ENCODE results near the gene THRB. TPM values are rescaled to one million over a fixed set of nuclear protein-coding genes. Genes with fewer than 3 reads are reported as not detected.

THRB gene
- total RNA-seq, 1 experiment from 2014 or later, result 13.5 TPM

- BruUV-seq (replicated peaks), result no TSS peak
- no peaks in the 10 kb centered on the region for H3K27me3 Mint-ChIP-seq (ENCODE audit: unreplicated experiment)
- H3K9me3 Mint-ChIP-seq (ENCODE audit: low read depth, unreplicated experiment), result no peaks in the 10 kb centered on the region
- H3K4me3 Mint-ChIP-seq (ENCODE audit: low read depth, unreplicated experiment), result no peak overlapping the region
- CTCF ChIA-PET, result no interaction called here
- no peaks in the 10 kb centered on the region for H3K4me1 Mint-ChIP-seq (ENCODE audit: low read depth, unreplicated experiment)
- intact Hi-C loops (cut with micrococcal nuclease; ENCODE audit: unreplicated experiment), result no loop called here
- H3K36me3 Mint-ChIP-seq (ENCODE audit: insufficient read depth, unreplicated experiment), result no peaks in the 10 kb centered on the region
- TF ChIP-seq, protein P1, sequence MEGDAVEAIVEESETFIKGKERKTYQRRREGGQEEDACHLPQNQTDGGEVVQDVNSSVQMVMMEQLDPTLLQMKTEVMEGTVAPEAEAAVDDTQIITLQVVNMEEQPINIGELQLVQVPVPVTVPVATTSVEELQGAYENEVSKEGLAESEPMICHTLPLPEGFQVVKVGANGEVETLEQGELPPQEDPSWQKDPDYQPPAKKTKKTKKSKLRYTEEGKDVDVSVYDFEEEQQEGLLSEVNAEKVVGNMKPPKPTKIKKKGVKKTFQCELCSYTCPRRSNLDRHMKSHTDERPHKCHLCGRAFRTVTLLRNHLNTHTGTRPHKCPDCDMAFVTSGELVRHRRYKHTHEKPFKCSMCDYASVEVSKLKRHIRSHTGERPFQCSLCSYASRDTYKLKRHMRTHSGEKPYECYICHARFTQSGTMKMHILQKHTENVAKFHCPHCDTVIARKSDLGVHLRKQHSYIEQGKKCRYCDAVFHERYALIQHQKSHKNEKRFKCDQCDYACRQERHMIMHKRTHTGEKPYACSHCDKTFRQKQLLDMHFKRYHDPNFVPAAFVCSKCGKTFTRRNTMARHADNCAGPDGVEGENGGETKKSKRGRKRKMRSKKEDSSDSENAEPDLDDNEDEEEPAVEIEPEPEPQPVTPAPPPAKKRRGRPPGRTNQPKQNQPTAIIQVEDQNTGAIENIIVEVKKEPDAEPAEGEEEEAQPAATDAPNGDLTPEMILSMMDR (IDR thresholded peaks at IDR 0.05; ENCODE audit: unreplicated experiment), result no peak
- DNase-seq, result no peak
- H3K27ac Mint-ChIP-seq (ENCODE audit: unreplicated experiment), result no peak overlapping the region
These were observed 87.8 kb downstream of the THRB start for GRCh38 chr3:24406900-24407299.

DNA sequence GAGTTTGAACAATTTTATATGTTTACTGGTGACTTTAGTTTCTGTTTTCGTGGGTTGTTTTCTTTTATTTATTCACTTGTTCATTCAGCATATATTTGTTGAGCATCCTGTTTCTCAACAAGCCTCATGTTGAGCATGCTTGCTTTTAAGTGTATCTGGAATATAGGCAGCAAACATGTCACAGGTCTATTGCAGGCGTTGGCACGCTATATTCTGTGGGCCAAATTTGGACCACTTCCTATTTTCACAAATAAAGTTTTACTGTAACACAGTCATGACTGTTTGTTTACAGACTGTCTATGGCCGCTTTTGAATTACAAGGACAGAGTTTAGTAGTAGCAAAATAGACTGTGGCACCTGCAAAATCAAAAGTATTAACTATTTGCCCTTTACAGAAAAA lies 89.6 kb downstream of the THRB start:
- CTCF ChIA-PET, result no interaction called here
- Mint-ChIP-seq H3K27ac (ENCODE audit: unreplicated experiment) (no peak overlapping the region), H3K27me3 (ENCODE audit: unreplicated experiment) (no peaks in the 10 kb centered on the region), H3K36me3 (ENCODE audit: insufficient read depth, unreplicated experiment) (no peaks in the 10 kb centered on the region), H3K4me1 (ENCODE audit: low read depth, unreplicated experiment) (no peaks in the 10 kb centered on the region), H3K9me3 (ENCODE audit: low read depth, unreplicated experiment) (no peaks in the 10 kb centered on the region), H3K4me3 (ENCODE audit: low read depth, unreplicated experiment) (no peak overlapping the region)
- no TSS peak for BruUV-seq (replicated peaks)
- intact Hi-C loops (cut with micrococcal nuclease; ENCODE audit: unreplicated experiment), result no loop called here
- DNase-seq, result no peak
- TF ChIP-seq, protein P1 (IDR thresholded peaks at IDR 0.05; ENCODE audit: unreplicated experiment), result no peak

GRCh38 chr3:24401811-24402185 lies 92.9 kb downstream of the THRB start:
- Mint-ChIP-seq H3K9me3 (ENCODE audit: low read depth, unreplicated experiment) (no peaks in the 10 kb centered on the region), H3K27ac (ENCODE audit: unreplicated experiment) (no peak overlapping the region), H3K27me3 (ENCODE audit: unreplicated experiment) (no peaks in the 10 kb centered on the region), H3K36me3 (ENCODE audit: insufficient read depth, unreplicated experiment) (no peaks in the 10 kb centered on the region), H3K4me1 (ENCODE audit: low read depth, unreplicated experiment) (no peaks in the 10 kb centered on the region), H3K4me3 (ENCODE audit: low read depth, unreplicated experiment) (no peak overlapping the region)
- CTCF ChIA-PET, result no interaction called here
- BruUV-seq (replicated peaks), result no TSS peak
- no peak for DNase-seq
- TF ChIP-seq, protein P1 (IDR thresholded peaks at IDR 0.05; ENCODE audit: unreplicated experiment), result no peak
- intact Hi-C loops (cut with micrococcal nuclease; ENCODE audit: unreplicated experiment), result no loop called here

- Mint-ChIP-seq H3K27me3 (ENCODE audit: unreplicated experiment) (no peaks in the 10 kb centered on the region), H3K36me3 (ENCODE audit: insufficient read depth, unreplicated experiment) (no peaks in the 10 kb centered on the region), H3K9me3 (ENCODE audit: low read depth, unreplicated experiment) (no peaks in the 10 kb centered on the region), H3K4me1 (ENCODE audit: low read depth, unreplicated experiment) (no peaks in the 10 kb centered on the region), H3K4me3 (ENCODE audit: low read depth, unreplicated experiment) (no peak overlapping the region), H3K27ac (ENCODE audit: unreplicated experiment) (no peak overlapping the region)
- BruUV-seq (replicated peaks), result no TSS peak
- intact Hi-C loops (cut with micrococcal nuclease; ENCODE audit: unreplicated experiment), result no loop called here
- TF ChIP-seq, protein P1 (IDR thresholded peaks at IDR 0.05; ENCODE audit: unreplicated experiment), result no peak
- no peak for DNase-seq
- CTCF ChIA-PET, result no interaction called here
These were observed 93.4 kb downstream of the THRB start for GRCh38 chr3:24401090-24401810.

Measured in Calu3 (cell line).